ENCODE measurements around the gene SLC28A2. TPM values are rescaled to one million over a fixed set of nuclear protein-coding genes. Genes with fewer than 3 reads are reported as not detected.

Gene SLC28A2
- total and polyA plus RNA-seq, 2 donors (not counting 1 experiment from before 2014, with no cell fraction given), result not detected

DNA sequence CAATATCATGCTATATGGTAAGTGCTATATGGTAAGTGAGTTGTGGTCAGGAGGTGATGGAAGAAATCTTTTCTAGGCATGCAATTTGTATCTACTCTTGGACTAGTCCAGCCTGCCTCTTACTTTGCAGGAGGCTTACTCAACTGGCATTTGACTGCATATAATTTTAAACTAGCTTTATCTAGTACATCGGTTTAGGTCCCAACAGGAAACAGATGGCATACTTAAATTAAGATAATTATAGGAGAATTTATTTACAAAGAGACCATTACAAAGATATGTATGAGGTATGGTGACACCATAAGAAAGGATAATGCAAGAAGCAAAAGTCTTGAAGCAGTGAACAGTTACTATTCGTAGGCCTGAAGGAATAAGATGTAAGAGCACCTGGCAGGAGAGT is 7.8 kb downstream of the SLC28A2 start:
- no peaks in the 10 kb centered on the region for H3K27me3 ChIP-seq (replicated peaks in 1 of 4; ENCODE audit: control extremely low read depth in 1 of 4, control insufficient read depth in 3 of 4, insufficient read depth in 4 of 4, low read length in 3 of 4)
- POLR2A ChIA-PET, result no interaction called here

DNA sequence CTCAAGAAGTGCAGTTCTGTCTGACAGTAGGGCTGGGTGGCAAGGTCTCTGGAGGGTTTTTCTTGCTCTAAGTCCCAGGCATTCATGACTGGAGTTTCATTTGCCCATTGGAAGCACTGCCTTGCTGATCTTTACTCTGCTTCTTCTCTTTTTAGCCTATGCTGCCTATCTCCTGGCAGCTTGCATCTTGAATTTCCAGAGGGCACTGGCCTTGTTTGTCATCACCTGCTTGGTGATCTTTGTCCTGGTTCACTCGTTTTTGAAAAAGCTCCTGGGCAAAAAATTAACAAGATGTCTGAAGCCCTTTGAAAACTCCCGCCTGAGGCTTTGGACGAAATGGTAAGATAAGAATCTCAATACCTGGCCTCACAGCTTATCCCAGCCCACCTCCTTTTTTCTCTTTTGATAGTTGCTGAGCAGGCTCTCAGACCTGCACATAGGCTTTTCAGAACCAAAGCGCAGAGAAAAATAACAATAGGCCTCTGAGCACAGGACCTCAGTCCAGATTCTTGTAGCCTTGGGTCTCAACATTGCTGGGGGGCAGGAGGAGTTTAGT is 10.9 kb downstream of the SLC28A2 start:
- intact Hi-C loops (cut with micrococcal nuclease), result no loop called here
- ATAC-seq (ENCODE audit: low read depth), result no peak
- CTCF ChIA-PET, result interaction anchor here (1.4 kb wide), 1 partner anchor 14 kb away, joined by 3 read pairs; no protein-coding TSS in a partner anchor

More for the DNA sequence above, 7.8 kb downstream of the SLC28A2 start:
- Histone ChIP-seq H4K20me1 (ENCODE audit: control insufficient read depth, insufficient read depth, low read length, poor library complexity, severe bottlenecking) (no peaks in the 10 kb centered on the region), H3K79me2 (ENCODE audit: control insufficient read depth, insufficient read depth, low read length) (no peaks in the 10 kb centered on the region), H2AFZ (ENCODE audit: insufficient read depth, low read depth, low read length, poor library complexity, severe bottlenecking) (no peak overlapping the region), H3K36me3 (replicated peaks in 1 of 2; ENCODE audit: control extremely low read depth in 1 of 2, control insufficient read depth in 1 of 2, extremely low read depth in 1 of 2, insufficient read depth in 2 of 2, low read length in 1 of 2) (no peaks in the 10 kb centered on the region), H3K4me3 (ENCODE audit: control extremely low read depth in 1 of 5, extremely low read depth in 1 of 5, insufficient read depth in 1 of 5, low read depth in 2 of 5, low read length in 4 of 5) (no peak overlapping the region), H3K4me2 (replicated peaks; ENCODE audit: low read depth, low read length, poor library complexity, severe bottlenecking) (no peak overlapping the region), H3K27ac (ENCODE audit: low read length in 2 of 2) (no peak overlapping the region), H3K9me3 (ENCODE audit: control extremely low read depth in 1 of 3, control insufficient read depth in 2 of 3, insufficient read depth in 1 of 3, low read length in 2 of 3) (peaks cover 0 to 1% (median 0%) of the 10 kb centered on the region in 3 donors), H3K4me1 (ENCODE audit: control insufficient read depth in 2 of 2, insufficient read depth in 2 of 2, low read length in 2 of 2) (no peaks in the 10 kb centered on the region), H3K9ac (ENCODE audit: low read length) (no peak overlapping the region)
- H3K4me3 Mint-ChIP-seq, result no peak overlapping the region
- intact Hi-C loops (cut with micrococcal nuclease), result no loop called here
- no peak for DNase-seq
- CTCF ChIA-PET, result no interaction called here
- H3K27me3 Mint-ChIP-seq, result peaks cover 13% of the 10 kb centered on the region
- H3K9me3 Mint-ChIP-seq (ENCODE audit: insufficient read depth), result no peaks in the 10 kb centered on the region
- no peak for ATAC-seq (ENCODE audit: low read depth)
- H3K27ac Mint-ChIP-seq, result no peak overlapping the region
- no peak for TF ChIP-seq EZH2 (IDR thresholded peaks at IDR 0.05; ENCODE audit: borderline replicate concordance, insufficient read depth, low read depth, low read length, poor library complexity, severe bottlenecking)
- TF ChIP-seq, protein P1, sequence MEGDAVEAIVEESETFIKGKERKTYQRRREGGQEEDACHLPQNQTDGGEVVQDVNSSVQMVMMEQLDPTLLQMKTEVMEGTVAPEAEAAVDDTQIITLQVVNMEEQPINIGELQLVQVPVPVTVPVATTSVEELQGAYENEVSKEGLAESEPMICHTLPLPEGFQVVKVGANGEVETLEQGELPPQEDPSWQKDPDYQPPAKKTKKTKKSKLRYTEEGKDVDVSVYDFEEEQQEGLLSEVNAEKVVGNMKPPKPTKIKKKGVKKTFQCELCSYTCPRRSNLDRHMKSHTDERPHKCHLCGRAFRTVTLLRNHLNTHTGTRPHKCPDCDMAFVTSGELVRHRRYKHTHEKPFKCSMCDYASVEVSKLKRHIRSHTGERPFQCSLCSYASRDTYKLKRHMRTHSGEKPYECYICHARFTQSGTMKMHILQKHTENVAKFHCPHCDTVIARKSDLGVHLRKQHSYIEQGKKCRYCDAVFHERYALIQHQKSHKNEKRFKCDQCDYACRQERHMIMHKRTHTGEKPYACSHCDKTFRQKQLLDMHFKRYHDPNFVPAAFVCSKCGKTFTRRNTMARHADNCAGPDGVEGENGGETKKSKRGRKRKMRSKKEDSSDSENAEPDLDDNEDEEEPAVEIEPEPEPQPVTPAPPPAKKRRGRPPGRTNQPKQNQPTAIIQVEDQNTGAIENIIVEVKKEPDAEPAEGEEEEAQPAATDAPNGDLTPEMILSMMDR (IDR thresholded peaks at IDR 0.05), result no peak
- no CpG with 5 or more reads among the region's 2 CpGs for WGBS (ENCODE audit: insufficient coverage)
- H3K4me1 Mint-ChIP-seq, result no peaks in the 10 kb centered on the region

More for the DNA sequence above, 10.9 kb downstream of the SLC28A2 start:
- Histone ChIP-seq H3K27me3 (replicated peaks in 1 of 4; ENCODE audit: control extremely low read depth in 1 of 4, control insufficient read depth in 3 of 4, insufficient read depth in 4 of 4, low read length in 3 of 4) (no peaks in the 10 kb centered on the region), H3K79me2 (ENCODE audit: control insufficient read depth, insufficient read depth, low read length) (no peaks in the 10 kb centered on the region), H4K20me1 (ENCODE audit: control insufficient read depth, insufficient read depth, low read length, poor library complexity, severe bottlenecking) (no peaks in the 10 kb centered on the region), H3K9me3 (ENCODE audit: control extremely low read depth in 1 of 3, control insufficient read depth in 2 of 3, insufficient read depth in 1 of 3, low read length in 2 of 3) (peaks cover 0 to 1% (median 0%) of the 10 kb centered on the region in 3 donors), H3K4me1 (ENCODE audit: control insufficient read depth in 2 of 2, insufficient read depth in 2 of 2, low read length in 2 of 2) (no peaks in the 10 kb centered on the region), H3K36me3 (replicated peaks in 1 of 2; ENCODE audit: control extremely low read depth in 1 of 2, control insufficient read depth in 1 of 2, extremely low read depth in 1 of 2, insufficient read depth in 2 of 2, low read length in 1 of 2) (no peaks in the 10 kb centered on the region), H3K27ac (ENCODE audit: low read length in 2 of 2) (no peak overlapping the region), H3K4me2 (replicated peaks; ENCODE audit: low read depth, low read length, poor library complexity, severe bottlenecking) (no peak overlapping the region), H3K9ac (ENCODE audit: low read length) (no peak overlapping the region), H2AFZ (ENCODE audit: insufficient read depth, low read depth, low read length, poor library complexity, severe bottlenecking) (no peak overlapping the region), H3K4me3 (ENCODE audit: control extremely low read depth in 1 of 5, extremely low read depth in 1 of 5, insufficient read depth in 1 of 5, low read depth in 2 of 5, low read length in 4 of 5) (no peak overlapping the region)
- 91% methylated on average over 4 of the region's 4 CpGs for WGBS (ENCODE audit: insufficient coverage)
- no peak overlapping the region for H3K27ac Mint-ChIP-seq
- POLR2A ChIA-PET, result no interaction called here
- no peak for TF ChIP-seq EZH2 (IDR thresholded peaks at IDR 0.05; ENCODE audit: borderline replicate concordance, insufficient read depth, low read depth, low read length, poor library complexity, severe bottlenecking)
- TF ChIP-seq, protein P1 (IDR thresholded peaks at IDR 0.05), result no peak
- H3K9me3 Mint-ChIP-seq (ENCODE audit: insufficient read depth), result no peaks in the 10 kb centered on the region
- H3K4me3 Mint-ChIP-seq, result no peak overlapping the region
- DNase-seq, result no peak
- no peaks in the 10 kb centered on the region for H3K4me1 Mint-ChIP-seq
- peaks cover 14% of the 10 kb centered on the region for H3K27me3 Mint-ChIP-seq

Measured in B cell (primary cell).